DMS114 treated with DMSO at 0.1 percent for 48 hours (cell line): ENCODE data around the gene EGFL6.
"Not testable (repeated sequence)": the region's sequence is repeated elsewhere in the genome, so short reads cannot be mapped to it uniquely, and the experiment has no call there.

Experiments
- DNase-seq: peaks from one replicate; lab custom pipeline; 2025; ENCODE audit not compliant: unreplicated experiment; lab: John Stamatoyannopoulos, UW

Gene EGFL6

DNA sequence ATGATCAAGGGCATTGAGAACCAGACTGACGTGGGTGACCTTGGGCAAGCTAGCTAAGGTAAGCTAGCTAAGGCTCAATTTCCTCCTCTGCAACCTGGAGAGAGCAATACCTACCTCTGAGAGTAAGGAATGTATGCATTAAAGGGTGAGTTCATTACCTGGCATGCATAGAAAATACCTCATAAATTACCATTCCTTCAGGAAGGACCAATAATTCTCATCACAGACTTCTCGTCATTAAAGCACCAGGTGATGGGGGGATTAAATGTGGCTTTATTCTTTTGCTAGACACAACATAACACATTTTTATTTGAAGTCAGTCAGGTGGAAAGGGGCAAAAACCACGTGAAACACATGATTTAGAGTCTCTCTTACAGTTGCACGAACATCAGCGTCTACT, 21.5 kb downstream of the EGFL6 start:
- DNase-seq = no peak

DNA sequence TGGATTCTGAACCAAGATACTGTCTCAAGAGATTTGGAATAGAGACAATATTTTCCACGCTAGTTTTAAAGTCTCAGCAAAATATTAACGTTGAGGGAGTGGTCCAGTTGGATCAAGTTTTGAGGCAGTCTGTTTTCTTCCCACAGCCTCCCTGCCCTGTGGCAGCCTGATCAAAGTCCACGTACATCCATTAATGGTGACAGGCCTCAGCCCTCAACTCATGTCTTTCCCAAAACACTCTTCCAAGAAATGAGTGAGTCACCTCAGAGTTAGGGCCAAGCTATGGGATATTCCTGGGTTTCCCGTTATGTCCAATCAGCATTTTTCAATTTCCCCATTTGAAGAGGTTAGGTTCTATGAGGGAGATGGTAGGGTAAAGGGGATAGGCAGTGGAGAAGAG, 28.5 kb downstream of the EGFL6 start:
- no peak for DNase-seq

DNA sequence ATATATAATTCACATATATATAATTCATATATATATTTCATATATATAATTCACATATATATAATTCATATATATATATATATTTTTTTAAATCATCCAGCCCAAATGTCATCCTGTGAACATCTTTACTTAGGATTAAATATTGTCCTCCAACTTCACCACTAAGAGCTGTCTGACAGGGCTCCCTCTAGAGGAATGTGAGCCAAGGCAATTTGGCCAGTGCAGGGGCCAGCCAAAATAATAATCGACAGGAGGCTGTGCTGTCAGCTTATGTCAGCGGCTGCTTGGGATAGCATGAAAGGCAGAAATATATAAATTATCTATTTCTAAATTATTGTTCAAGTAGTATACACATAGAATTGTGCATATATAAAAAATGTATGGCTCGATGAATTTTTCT, 29.5 kb downstream of the EGFL6 start:
- DNase-seq = no peak

DNA sequence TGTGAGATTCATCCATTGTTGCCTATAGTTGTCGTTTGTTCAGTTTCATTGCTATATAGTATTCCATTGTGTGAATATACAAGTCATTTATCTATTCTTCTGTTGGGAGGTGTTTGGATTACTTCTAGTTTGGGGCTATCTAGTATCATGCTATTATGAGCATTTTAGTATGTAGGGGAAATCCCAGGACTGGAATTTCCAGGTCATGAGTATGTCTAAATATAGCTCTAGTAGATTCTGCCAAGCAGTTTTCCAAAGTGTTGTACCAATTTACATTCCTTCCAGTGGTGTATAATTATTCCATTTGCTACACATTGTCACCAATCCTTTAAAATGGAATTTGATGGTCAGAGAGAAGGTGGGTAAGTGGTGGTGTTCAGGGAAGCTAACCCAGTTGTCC, 30.1 kb downstream of the EGFL6 start:
- no peak for DNase-seq

DNA sequence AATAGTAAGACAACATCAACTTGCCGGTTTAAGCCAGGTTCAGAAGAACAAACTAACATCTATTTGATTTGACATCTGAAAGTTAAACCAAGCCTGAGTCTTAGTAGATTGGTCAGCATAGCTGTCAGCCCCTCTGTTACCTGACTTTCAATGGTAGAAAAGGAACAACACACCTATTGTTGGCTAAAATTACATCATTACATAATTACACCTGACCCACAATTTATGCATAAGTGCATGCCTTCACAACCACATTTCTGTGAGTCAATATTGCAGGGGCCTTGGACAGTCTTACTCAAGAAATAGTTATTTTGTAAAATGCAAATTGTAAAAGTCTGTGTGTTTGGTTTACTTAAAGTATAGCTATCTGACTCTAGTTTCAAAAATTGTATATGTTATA, 36.2 kb downstream of the EGFL6 start:
- no peak for DNase-seq

DNA sequence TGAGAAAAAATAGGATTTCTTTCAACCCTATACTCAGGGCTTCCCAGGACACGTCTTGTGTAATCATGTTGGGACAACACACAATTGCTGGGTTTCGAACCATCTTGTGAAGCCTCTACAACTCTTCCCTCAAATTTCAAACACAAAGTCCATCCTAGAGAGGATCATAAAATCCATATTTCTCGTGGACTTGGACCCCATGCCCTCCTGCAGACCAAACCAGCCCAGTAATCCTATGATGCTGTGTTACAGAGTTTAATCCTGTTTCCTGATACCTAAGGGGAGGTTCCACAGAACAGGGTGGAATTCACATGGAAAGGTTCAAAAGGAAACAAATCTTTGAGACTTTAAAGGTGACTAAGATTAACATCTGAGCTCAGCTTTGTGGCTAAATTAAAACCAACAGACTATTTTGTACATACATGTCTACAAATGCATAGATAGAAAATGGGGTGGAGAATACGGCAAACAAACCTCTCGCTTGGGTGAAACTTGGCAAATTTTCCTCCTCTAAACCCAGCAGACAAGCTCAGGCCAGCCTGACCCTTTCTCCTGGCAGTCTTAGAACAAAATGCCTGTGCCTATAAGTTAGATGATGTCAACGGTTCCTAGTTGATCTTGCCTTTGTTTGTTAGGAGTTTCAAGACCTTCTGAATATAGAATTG, 38.1 kb downstream of the EGFL6 start:
- no peak for DNase-seq

DNA sequence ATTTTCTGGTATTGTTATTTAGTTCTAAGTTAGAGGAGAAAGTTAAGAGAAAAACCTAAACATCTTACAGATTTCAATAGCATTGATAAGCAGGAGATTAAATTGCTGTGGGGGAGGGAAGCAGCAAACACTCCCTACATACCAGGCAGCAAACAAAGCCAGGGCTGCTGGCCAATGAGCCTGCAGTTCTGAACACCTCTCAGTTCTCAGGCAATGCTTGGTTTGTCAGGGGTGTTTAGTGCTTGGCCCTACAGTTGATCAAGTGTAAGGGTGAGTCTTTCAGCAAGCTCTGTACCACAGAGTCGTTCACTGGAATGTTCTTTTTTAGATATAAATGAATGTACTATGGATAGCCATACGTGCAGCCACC, 38.6 kb downstream of the EGFL6 start:
- DNase-seq = no peak

DNA sequence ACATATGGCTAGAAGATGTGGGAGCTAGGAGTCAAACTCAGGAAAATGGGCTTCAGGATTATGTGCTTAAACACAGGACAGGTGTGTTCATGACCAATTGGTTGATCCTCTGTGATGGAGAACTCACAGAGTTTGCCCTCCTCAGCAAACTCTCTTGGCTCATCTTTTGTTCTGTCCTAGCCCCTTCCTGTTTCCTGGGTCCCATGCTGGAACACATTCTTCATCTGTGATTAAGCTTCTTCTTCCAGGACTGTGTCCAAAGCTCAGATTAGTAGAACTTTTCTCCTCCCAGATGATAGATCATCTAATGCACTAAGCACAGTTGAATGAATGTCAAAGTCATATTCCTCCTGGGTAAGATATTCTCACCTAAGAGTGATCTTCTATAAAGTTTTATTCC, 44.8 kb downstream of the EGFL6 start:
- no peak for DNase-seq

DNA sequence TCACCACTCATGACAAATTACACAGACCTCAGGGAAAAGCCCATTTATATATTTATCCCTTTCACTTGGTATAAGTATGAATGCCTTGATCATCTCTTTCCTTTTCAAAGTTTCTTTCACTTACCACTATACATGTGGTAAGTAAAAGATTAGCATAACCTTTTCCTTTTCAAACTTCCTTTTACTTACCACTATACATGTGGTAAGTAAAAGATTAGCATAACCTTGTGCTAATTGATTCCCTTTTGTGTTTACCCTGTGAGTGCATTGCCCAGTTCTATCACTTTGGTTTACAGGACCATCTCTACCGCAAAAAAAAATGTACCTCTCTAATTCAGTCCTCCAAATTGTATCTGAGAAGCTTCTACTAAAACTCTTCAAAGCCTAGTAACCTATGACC, 50.8 kb downstream of the EGFL6 start:
- no peak for DNase-seq

DNA sequence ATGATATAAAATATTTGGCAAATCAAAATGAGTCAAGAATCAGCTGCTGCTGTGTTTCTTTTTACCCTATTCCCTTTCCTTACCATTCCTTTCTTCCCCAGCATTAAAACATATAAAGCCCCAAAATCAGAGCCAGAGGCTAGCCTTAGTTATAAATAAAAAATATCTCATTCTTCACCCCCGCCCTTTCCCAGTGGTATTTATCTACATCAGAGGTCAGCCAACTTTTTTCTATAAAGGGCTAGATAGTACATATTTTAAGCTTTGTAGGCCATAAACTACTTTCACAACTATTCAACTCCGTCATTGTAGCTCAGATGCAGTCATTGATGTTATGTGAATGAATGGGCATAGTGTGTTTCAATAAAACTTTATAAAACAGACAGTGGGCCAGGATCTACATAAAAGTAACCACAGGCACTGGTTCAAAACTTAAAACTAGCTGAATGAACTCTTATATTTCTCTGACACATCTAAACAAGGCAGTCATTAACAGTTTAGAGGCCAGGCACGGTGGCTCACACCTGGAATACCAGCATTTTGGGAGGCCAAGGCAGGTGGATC, 53.1 kb downstream of the EGFL6 start:
- no peak for DNase-seq

DNA sequence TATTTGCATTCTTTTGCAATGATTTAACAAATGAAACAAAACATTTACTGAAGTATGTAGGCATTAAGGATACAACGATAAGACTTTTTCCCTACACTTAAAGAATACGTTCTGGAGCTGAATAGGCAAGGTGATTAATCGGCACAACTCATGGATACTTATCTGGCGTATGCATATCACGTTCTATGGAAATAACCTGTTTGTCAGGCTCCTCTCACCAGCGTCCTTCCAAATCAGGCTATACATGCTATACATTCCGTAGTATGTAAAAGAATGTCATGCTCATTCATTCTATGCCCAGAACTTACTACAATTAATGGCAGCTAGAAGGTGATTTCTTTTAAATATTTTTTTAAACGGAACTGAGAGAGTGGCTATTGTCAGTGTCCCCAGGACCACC, 57.9 kb downstream of the EGFL6 start:
- DNase-seq = no peak

DNA sequence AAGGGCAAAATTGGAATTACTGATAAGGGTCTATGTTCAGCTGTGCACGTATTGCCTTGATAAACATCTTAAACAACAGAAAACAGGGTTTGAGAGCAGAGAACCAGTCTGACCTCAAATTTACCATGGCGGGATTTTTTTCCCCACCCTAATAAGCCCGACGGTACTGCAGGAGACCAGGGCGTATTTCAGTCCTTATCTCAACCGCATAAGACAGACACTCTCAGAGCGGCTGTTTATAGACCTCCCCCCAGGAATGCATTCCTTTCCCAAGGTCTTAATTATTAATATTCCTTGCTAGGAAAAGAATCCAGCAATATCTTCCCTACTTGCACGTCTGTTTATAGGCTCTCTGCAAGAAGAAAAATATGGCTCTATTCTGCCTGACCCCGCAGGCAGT, 67.8 kb downstream of the EGFL6 start:
- not testable (repeated sequence) for DNase-seq

DNA sequence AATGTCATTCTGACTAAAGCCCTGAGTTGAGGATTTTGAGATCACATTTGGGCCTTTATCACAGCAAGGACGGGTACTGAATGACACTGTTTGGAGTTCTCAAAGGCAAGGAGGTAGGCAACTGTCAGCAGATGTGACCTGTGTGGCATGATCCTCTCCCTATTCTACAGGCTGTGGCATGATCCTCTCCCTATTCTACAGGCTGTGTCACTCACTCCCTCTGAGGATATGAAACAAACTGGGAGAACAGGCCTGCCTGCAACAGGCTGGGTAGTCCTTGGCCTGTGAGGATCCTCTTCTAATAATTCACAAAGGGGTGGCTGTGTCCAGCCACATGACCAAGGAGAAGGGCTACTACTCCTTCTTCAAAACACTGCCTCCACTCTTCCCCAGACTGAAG, 68.6 kb downstream of the EGFL6 start:
- no peak for DNase-seq

DNA sequence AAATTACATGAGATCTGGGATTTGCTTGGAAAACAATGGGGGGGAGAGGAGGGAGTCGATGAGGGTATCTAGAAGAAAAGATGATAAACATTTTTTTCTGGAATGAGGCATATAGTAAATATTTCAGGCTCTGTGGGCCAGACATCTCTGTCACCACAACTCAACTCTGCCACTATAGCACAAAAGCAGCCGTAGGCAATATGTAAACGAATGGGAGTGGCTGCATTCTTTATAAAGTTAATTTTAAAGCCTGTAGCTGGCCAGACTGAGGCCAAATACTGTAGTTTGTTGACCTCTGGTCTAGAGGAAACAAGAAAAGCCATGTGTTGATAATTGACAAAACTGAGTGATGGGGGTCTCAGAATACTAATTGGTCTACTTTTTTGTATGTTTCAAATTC, 69.4 kb downstream of the EGFL6 start:
- DNase-seq = no peak

DNA sequence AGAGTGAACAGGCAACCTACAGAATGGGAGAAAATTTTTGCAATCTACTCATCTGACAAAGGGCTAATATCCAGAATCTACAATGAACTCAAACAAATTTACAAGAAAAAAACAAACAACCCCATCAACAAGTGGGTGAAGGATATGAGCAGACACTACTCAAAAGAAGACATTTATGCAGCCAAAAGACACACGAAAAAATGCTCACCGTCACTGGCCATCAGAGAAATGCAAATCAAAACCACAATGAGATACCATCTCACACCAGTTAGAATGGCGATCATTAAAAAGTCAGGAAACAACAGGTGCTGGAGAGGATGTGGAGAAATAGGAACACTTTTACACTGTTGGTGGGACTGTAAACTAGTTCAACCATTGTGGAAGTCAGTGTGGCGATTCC, 72.3 kb downstream of the EGFL6 start:
- not testable (repeated sequence) for DNase-seq

DNA sequence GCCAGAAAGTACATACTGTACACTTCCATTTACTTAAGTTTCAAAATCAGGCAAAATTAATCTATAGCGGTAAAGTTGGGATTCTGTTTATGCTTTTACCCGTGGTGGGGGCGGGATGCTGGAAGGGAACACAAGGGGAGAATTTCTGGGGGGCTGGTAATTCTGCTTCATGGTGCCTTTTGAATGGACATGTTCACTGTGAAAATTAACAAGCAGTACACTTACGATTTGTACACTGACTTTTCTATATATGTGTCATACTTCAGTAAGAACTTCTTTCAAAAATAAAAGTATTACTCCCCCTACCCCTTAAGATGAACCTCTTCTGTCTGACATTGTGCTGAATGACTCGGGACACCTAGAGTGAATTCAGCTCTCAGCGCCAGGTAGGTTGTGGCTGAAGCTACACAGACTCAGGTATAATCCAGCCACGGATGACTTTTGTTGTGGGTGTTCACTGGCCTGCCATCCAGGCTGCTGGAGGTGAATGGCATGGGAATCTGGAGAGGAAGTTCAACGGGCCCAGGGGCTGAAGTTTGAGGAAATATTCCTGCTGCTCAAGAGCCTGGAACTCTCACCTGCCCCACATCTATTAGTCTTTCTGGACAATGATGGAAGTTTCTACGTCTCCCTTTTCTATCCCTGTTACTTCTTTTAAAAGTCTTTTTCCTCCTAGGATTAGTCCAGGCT, 76.2 kb downstream of the EGFL6 start:
- DNase-seq = no peak

DNA sequence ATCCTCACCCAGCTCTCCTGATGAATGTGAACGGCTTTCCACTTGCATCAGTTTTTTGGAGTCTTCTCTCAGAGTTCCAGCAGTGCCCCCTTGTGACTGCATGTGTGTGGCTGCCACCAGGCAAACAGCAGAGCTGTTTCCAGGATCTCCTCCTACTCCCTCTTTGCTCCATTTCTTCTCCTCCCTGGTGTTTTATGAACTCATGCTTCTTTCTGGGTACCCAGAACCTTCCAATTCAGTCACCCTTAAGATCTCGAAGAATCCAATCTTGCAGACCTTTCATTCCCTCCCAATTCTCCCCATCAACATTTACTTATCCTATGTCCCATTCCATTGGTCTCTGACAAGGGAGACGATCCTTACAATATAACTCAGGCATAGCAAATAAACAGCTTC, 76.8 kb downstream of the EGFL6 start:
- peak; percentile 48 for DNase-seq

DNA sequence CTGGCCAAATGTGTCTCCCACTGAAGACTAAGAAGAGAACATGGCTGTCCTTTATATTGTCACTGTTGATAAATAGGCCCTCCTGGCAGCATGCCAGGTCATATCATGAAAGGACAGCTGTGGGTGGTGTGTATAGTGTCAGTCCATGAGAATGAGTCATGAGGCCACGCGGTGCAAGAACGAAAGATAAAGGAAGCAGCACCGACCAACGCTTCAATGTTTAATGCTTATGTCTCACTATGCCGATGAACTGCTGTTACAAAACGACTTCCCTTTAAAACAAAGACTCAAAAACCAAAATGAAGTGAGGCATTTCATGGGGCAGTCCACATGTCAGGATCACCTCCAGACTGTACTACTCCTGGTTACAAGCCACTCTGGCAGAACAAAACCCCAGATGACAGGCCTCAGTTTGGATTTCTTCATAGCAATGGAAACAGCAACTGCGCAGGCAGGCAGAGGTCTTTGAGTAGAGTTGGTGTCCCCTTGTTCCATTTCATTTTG, 78.4 kb downstream of the EGFL6 start:
- no peak for DNase-seq

DNA sequence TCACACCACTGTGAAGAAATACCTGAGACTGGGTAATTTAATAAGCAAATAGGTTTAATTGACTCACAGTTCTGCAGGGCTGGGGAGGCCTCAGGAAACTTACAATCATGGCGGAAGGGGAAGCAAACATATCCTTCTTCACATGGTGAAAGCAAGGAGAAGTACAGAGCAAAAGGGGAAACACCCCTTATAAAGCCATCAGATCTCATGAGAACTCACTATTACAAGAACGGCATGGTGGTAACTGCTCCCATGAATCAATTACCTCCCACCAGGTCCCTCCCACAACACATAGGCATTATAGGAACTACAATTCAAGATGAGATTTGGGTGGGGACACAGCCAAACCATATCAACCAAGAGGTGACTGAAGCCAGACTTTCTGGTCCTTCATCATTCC, 78.9 kb downstream of the EGFL6 start:
- DNase-seq = not testable (repeated sequence)

DNA sequence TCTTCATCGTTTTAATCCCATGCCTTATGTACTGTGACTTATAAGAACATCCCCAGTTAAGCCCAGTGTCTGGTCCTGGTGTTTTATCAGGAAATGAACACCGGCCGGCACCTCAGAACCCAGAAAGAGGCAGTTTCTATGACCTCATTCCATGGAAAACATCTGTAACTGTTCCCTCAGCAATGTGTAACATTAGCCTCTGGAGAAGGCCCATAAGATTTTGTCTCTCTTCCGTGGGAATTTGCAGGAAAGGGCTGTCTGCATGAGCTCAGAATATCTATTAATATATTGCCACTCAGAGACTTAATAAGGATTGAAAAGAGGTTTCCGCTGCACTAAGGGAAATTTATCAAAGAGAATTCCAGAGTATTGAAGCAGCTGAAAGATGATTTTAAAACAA, 80.4 kb downstream of the EGFL6 start:
- no peak for DNase-seq

DNA sequence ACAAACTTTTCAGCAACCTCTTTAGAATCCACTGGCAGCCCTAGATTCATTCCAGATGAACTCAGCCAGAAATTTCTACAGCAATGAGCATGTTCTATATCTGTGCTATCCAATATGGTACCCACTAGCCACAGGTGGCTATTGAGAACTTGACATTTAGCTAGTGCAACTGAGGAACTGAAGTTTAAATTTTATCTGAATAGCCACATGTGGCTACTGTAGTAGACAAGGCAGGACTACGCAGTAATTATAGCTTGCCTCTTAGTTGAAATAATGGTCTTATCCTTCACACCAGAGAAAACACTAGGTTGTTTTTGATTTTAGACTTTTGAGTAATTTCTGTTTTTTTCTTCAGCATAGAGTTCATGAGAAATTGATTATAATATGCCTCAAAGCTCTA, 80.9 kb downstream of the EGFL6 start:
- DNase-seq = no peak

DNA sequence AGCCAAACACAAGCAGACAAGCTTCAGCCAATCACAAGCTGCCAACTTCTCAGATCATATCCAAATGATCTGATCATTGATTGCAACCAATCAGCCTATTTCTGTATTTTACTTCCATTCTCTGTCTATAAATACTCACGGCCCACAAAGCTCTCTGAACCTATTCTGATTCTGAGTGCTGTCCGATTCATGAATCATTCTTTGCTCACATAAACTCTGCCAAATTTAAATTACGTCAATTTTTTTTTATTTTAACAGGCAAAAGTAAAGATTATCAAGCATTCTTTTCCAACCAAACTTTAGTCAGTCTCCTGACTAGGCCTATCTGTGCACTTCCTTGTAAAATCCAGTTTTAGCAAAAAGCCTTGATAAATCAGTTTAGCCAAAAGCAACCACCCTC, 81.7 kb downstream of the EGFL6 start:
- DNase-seq = no peak
